HG02678 (cell line): ENCODE results near the gene ELK4.

Experiments
- ATAC-seq: cut with Tn5 transposase; IDR thresholded peaks from one replicate; pipeline ENCODE4 v1.9.1; 2021; ENCODE audit warnings: mild to moderate bottlenecking, moderate library complexity; ENCODE audit not compliant: unreplicated experiment

Gene ELK4

GRCh38 chr1:205598841-205599668, 32.8 kb downstream of the ELK4 start:
- no peak for ATAC-seq

GRCh38 chr1:205597691-205598314, 34.0 kb downstream of the ELK4 start:
- ATAC-seq: no peak

- ATAC-seq: no peak
These were observed 34.9 kb downstream of the ELK4 start for GRCh38 chr1:205596876-205597275.

GRCh38 chr1:205595861-205596260, 36.0 kb downstream of the ELK4 start:
- no peak for ATAC-seq

DNA sequence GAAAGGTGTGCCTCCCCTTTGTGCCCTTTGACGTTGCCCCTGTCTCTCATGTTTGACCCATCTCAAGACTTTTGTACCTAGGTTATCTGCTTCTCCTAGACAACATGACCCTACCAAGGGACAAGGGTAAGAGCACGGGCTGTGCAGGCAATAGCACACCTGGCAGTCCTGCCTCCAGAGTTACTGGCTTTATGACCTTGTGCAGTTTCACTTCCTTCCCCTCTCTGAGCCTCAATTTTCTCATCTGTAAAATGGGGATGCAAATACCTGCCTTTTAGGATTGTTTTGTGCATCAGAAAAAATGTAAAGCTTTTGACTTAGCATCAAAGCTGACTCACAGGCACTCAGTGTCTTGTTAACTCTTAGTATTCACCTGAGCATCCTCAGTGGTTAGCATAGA, 36.4 kb downstream of the ELK4 start:
- ATAC-seq: no peak

DNA sequence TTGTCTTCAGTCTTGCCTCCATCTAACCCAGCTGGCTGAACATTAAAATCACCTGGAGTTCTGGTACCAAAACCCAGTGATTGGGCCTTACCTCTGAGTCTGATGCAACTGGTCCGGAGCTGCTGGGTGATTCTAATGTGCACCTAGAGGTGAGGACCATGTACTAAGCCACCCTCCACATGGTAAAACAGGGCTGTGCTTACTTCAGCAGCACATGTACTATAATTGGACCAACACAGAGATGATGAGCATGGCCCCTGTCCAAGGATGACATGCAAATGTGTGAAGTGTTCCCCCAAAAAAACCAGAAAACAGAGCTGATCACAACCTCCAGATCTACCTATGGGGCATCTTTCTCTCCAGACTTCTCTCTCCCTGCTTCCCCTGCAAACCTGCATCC, 37.0 kb downstream of the ELK4 start:
- ATAC-seq: no peak

- no peak for ATAC-seq
These were observed 37.8 kb downstream of the ELK4 start for GRCh38 chr1:205593967-205594366.

DNA sequence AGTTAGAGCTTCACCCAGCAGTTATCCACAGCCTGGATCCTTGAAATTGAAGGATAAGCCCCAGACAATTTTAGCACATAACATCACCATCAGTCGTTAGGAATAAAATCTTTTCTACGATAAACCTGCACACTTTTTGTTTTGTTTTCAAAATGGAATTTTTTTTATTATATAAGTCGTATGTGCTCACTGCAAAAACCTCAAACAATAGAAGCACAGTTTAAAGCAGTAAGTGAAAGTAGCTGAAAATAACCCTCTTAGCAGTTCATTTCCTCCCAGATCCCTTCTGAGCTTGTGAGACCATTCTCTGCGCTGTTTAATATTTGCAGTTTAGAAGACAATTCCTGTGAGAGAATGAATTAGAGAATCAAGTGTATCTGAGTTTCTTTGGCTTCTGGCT, 38.3 kb downstream of the ELK4 start:
- peak; percentile 48 for ATAC-seq

DNA sequence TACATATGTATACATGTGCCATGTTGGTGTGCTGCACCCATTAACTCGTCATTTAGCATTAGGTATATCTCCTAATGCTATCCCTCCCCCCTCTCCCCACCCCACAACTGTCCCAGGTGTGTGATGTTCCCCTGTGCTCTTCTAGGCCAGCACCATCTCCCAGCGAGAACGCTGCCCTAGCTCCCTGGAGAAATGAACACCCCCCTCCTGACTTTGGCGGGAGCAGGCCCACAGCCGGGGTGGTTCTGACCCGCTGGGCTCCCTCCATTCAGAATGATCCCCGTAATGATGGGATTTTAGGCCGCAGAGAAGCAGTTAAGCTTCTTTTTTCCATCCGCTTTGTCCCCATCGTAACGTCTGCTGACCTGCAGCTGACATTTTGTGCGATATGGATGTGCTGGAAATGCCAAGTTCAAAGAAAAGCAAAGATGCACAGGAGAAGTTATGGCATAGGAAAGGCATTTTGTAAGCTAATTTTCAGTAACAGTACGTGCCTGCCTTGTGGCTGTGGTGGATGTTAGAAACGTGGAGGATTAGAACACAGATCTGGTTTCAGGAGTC, 39.3 kb downstream of the ELK4 start:
- ATAC-seq: no peak

DNA sequence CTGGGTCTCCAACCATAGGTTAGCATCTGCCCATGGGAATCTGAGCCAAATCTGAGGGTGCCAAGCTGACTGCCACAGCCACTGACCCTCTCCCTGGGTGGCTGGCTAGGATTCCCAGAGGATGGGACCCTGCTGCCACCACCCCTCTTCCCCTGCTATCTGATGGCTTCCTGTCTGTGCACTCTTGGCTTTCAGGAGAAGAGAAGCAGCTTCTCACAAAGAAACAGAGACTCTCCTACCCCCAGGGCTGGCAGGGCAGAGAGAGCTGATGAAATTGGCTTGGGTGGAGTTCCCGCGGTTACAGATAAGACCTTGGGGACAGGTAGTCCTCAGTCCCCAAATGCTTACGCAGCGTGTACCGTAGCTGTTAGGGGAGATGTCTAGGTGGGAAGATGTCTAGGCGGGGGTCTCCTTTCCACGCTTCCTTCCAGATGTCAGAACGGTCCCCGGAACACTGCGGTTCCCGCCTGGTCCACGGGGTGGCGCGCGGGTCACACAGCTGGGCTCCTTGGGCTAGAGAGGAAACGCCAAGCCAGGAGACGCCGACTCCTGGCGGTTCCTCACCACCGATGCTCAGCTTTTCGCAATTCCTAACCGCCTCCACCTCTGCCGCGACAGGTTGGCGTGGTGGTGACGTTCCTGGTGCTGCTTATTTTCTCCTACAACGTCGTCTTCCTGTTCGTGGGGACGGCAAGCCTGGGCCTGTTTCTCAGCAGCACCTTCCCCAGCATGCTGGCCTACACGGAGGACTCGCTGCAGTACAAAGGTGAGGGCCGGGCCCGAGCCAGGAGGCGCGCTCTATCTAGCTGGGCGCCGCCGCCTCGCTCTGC, 40.1 kb downstream of the ELK4 start:
- peak; percentile 66 for ATAC-seq

DNA sequence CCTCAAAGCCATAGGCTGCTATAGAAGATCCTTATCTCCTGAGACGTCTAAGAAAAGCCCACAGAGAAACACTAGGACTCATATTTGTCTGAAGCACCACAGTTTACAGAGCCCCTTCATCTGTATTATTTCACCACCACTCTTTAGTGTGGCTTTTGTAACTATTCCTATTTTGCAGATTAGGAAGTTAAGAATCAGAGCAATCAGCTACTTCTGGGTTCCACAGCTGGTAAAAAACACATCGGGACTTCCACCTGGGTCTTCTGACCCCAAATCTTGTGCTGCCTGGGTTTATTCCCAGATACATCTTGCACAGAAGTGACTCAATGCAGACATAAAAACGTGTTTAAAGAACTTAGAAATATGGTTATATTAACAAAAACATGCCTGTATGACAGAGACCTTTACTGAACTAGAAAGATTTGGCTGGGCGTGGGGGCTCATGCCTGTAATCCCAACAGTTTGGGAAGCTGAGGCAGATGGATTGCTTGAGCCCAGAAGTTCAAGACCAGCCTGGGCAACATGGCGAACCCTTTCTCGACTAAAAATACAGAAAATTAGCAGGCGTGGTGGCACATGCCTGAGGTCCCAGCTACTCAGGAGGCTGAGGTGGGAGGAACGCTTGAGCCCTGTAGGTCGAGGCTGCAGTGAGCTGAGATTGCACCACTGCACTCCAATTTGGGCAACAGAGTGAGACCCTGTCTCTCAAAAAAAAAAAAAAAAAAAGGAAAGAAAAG, 40.9 kb downstream of the ELK4 start:
- ATAC-seq: no peak

DNA sequence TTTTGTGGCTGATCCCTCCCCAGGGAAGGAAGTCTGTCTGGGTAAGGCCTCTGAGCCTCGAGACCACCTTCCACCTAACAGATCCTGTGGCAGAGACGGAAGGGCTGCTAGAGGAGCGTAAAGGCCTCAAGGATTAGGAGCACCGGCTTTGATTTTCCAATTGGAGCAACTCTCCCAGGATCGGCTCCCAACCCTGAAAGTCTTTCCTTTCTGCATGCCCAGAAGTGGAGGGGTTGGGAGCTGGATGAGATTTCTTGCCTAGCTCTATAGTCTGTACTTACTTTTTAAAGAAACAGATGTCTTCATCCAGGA, 41.4 kb downstream of the ELK4 start:
- ATAC-seq: no peak

DNA sequence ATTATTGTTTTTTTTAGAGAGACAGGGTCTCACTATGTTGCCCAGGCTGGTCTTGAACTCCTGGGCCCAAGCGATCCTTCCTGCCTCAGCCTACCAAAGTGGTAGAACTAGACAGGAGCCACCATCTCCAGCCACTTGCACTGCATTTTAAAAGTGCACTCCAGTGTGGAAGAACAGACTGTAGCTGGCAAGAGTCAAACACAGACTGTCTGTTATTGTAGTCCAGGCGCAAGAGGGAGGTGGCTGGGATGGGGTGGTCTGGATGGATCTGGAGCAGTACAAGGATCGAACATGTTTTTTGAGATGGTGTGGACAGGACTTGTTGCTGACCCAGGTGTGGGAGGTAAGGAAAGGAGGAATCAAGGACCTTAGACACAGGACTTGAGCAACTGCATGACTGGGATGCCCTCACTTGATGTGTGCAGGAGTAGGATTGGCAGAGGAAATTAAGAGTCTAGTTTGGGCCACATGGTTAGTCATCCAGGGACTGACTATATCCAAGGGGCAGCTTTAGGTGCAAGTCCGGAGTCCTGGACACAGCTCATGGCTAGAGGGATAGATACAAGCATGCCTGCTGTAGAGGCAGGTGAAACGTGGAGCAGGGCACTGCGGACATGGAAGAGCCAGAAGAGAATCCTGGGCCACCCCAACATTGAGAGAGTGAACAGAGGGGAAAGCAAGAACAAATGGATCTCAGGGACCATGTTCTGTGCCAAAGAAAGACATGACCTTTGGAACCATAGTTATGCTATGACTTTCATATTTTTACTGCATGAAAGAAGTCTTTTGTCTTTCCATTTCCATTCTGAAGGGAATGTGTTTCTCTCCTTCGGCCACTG, 42.0 kb downstream of the ELK4 start:
- ATAC-seq: no peak

DNA sequence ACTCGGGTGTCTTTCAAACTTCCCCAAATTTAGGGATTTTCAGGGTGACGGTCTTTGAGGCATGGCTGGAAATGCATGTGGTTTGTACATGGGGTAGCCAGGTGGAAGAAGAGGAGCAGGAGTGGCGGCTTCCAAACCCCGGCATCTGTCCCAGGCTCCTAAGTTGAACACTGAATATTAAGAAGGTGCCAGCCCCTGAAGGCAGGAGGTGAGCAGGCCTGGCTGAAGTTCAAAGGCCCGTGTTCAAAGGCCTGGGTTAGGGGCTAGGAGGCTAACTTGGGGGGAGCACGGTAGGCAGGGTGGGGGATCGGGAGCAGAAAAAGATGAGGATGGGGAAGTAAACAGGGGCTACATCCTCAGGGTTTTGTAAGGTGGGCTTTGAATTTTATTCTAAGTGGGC, 42.8 kb downstream of the ELK4 start:
- ATAC-seq: no peak

DNA sequence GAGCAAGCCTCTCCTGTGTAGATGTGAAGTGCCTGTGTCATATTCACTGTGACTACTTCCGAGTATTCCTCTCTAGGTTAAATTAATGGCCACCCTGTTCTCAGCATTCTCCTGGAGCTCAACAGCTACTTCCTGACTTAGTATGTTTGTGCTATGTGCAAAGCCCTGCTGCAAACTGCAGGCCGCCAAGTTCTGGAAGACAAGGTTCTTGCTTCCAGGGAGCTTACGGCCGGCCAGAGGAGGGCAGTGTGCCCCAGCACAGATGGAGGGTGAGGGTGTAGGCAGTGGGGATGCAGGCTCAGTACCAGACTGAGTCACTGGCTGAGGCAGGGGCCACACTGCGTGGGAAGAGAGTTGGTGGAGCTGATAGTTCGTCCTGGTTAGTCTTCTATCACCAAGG, 43.2 kb downstream of the ELK4 start:
- ATAC-seq: no peak

DNA sequence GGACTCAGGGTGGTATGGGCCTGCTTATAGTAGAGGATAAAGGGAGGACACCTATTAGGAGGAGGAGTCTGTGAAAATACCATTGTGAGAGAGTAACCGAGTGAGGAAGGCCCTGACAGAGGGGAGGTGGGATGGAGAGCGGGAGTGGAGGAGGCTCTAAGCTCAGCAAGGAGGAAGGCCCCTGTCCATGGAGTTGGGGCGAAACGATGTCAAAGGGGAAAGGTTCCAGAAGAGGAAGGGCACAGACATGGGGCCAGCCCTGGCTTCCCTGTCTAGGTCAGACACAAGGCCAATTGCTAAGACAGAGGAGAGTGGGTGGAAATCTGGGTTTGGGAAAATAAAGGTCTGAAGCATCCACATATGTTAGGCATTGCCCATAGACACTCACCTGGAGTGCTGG, 44.2 kb downstream of the ELK4 start:
- no peak for ATAC-seq

GRCh38 chr1:205585835-205586785, 45.7 kb downstream of the ELK4 start:
- no peak for ATAC-seq

DNA sequence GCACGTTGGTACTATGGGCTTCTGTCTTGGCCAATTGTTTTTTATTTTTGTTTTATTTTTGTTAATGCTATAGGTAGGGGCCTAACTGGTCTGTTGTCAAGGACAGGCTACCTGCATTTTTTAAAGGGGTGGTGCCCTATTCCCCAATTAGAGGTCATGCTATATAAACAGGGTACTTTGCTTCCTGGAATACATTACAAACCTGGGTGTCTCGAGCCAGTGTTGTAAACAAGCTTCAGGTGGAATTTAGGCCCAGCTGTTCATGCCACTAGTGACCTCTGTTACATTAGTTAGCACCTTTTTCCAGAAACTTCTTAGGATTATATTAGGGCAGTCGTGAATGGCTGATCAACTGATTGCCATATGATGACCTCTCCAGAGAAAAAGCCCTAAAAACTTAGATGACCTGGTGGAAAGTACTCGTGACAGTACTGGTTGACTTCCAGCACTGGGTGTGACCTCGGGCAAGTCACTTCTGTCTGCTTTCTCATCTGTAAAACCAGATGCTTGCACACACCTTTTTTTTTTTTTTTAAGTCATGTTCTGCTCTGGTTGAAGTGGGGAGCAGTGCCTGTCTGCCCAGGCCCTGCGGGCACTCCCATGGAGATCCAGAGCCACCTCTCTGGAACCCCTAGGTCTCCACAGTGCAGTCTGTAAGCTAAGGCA, 46.5 kb downstream of the ELK4 start:
- ATAC-seq: no peak
